LNCAP (cell line): ENCODE results near the gene PIGS.

Experiments
- CTCF ChIP-seq: fragments of 450-650 bp; IDR thresholded peaks from 2 replicates; pipeline ENCODE4 v1.5.1; 2017; ENCODE audit warnings: mild to moderate bottlenecking

Gene PIGS

GRCh38 chr17:28585851-28586250 is 14.5 kb upstream of the PIGS start:
- TF ChIP-seq CTCF: no peak

- no peak for TF ChIP-seq CTCF
Measured at GRCh38 chr17:28584434-28584833, 13.1 kb upstream of the PIGS start.

- TF ChIP-seq CTCF: no peak
Measured at GRCh38 chr17:28582513-28582912, 11.2 kb upstream of the PIGS start.

- no peak for TF ChIP-seq CTCF
Measured at GRCh38 chr17:28580959-28581358, 9.6 kb upstream of the PIGS start.

GRCh38 chr17:28579526-28579925 is 8.2 kb upstream of the PIGS start:
- no peak for TF ChIP-seq CTCF

GRCh38 chr17:28578246-28579195 is 7.2 kb upstream of the PIGS start:
- TF ChIP-seq CTCF: no peak

- TF ChIP-seq CTCF: no peak
Measured at GRCh38 chr17:28577466-28577824, 6.1 kb upstream of the PIGS start.
